Caco-2 (cell line): ENCODE results near the gene KCTD8. TPM values are rescaled to one million over a fixed set of nuclear protein-coding genes. Genes with fewer than 3 reads are reported as not detected.
A peak's percentile ranks its signal among the peaks of the same experiment; 100 is the strongest.

Source experiments
- BruUV-seq: library from RNA; stranded (reverse); fragments of 400-500 nt; replicated peaks from 2 replicates; lab custom pipeline; 2021; lab: Mats Ljungman, UMichigan
- CTCF ChIA-PET: fragments of 300-600 bp; sonication (Branson Sonifier 250); formaldehyde crosslinking; loops from one replicate; lab custom pipeline; 2022; ENCODE audit warnings: antibody characterized with exemption; lab: Charles Lee
- POLR2A ChIA-PET: fragments of 300-600 bp; sonication (Branson Sonifier 250); formaldehyde crosslinking; loops from one replicate; lab custom pipeline; 2022; ENCODE audit warnings: antibody characterized with exemption; lab: Charles Lee
- DNase-seq, 2 experiments: peaks; one replicate each; pipeline versions ENCODE4 v3.0.0 to v3.0.0-alpha.2; 2020 to 2022
- H3K27me3 ChIP-seq: replicated peaks from 2 replicates; pipeline ENCODE4 v1.6.0; 2011; ENCODE audit warnings: low read length; ENCODE audit not compliant: control insufficient read depth, insufficient read depth
- H3K36me3 ChIP-seq: 2 replicates; pipeline ENCODE4 v1.5.1; 2011; ENCODE audit warnings: low read length; ENCODE audit not compliant: control insufficient read depth, insufficient read depth
- H3K4me1 ChIP-seq: fragments of 250-450 bp; sonication (Bioruptor Pico); 2 replicates; pipeline ENCODE4 v1.5.1; 2020; ENCODE audit warnings: mild to moderate bottlenecking
- H3K4me3 ChIP-seq: 2 replicates; pipeline ENCODE4 v1.5.1; 2011; ENCODE audit warnings: low read depth, mild to moderate bottlenecking, control low read depth, low read length
- H3K9me3 ChIP-seq: fragments of 250-450 bp; sonication (Bioruptor Pico); 2 replicates; pipeline ENCODE4 v1.5.1; 2020; ENCODE audit warnings: mild to moderate bottlenecking, moderate library complexity
- H3K27ac Mint-ChIP-seq: one replicate; pipeline ENCODE4 v1.8.0; 2022; ENCODE audit warnings: mixed read lengths; ENCODE audit not compliant: unreplicated experiment
- H3K27me3 Mint-ChIP-seq: one replicate; pipeline ENCODE4 v1.8.0; 2022; ENCODE audit warnings: mixed read lengths; ENCODE audit not compliant: insufficient read depth, unreplicated experiment
- H3K36me3 Mint-ChIP-seq: one replicate; pipeline ENCODE4 v1.8.0; 2022; ENCODE audit warnings: mild to moderate bottlenecking, mixed read lengths; ENCODE audit not compliant: insufficient read depth, unreplicated experiment
- H3K4me1 Mint-ChIP-seq: one replicate; pipeline ENCODE4 v1.8.0; 2022; ENCODE audit warnings: low read depth, mixed read lengths; ENCODE audit not compliant: unreplicated experiment
- H3K4me3 Mint-ChIP-seq: one replicate; pipeline ENCODE4 v1.8.0; 2022; ENCODE audit warnings: mild to moderate bottlenecking, moderate library complexity, mixed read lengths; ENCODE audit not compliant: unreplicated experiment
- H3K9me3 Mint-ChIP-seq: one replicate; pipeline ENCODE4 v1.8.0; 2022; ENCODE audit warnings: mixed read lengths; ENCODE audit not compliant: unreplicated experiment
- CTCF ChIP-seq, 2 experiments: fragments of 200-600 bp in 1 of 2; IDR thresholded peaks; 1 replicate in 1 of 2; 2 replicates in 1 of 2; pipeline versions ENCODE4 v1.5.1 to v1.8.0; 2011 to 2022; ENCODE audit warnings: antibody characterized with exemption in 1 of 2, control low read depth in 1 of 2, inconsistent platforms in 1 of 2, low read depth in 1 of 2, low read length in 1 of 2, mild to moderate bottlenecking in 1 of 2, moderate library complexity in 1 of 2; ENCODE audit not compliant: insufficient read depth in 1 of 2, severe bottlenecking in 1 of 2, unreplicated experiment in 1 of 2
- intact Hi-C: fragments of 100-400 bp; cut with micrococcal nuclease; formaldehyde crosslinking; loops from one replicate; pipeline ENCODE4 v1.10.0; 2022; ENCODE audit not compliant: unreplicated experiment
- total RNA-seq: library from RNA; stranded (reverse); gene quantifications from 2 replicates; pipeline ENCODE4 v1.2.3, GENCODE V29; 2022

The KCTD8 gene
- total RNA-seq, 1 experiment from 2014 or later = not detected

DNA sequence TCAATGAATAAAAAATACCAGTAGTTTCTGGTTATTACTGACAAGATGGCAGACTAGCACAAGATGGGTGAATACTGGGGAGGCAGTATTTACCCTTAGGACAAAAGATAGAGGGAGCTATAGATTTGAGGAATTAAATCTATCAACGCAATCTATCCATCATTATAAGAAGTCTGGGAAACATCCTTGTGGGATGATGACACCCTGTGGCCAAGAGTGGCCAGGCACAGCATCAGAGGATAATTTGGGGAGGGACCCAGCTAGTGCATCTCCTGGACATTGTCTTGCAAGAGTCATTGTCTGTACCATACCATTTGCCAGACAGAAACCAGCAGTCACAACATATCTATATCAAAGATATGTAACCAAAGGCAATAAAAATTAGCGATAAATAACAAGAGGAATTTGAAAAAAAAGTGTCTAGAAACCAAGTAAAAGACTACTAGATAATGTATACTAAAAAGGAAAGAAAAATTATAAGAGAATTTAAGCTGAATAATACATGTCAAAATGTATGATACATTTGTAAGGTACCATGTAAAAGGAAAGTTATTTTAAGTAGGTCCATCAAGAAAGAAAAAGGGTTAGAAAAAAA lies 22.9 kb downstream of the KCTD8 start:
- Mint-ChIP-seq H3K36me3 (no peaks in the 10 kb centered on the region), H3K27ac (no peak overlapping the region), H3K4me3 (no peak overlapping the region), H3K4me1 (no peaks in the 10 kb centered on the region), H3K27me3 (peaks cover 2% of the 10 kb centered on the region), H3K9me3 (no peaks in the 10 kb centered on the region)
- Histone ChIP-seq H3K9me3 (no peaks in the 10 kb centered on the region), H3K36me3 (no peaks in the 10 kb centered on the region), H3K4me3 (no peak overlapping the region), H3K4me1 (no peaks in the 10 kb centered on the region), H3K27me3 (no peaks in the 10 kb centered on the region)
- no TSS peak for BruUV-seq
- ChIA-PET POLR2A (no interaction called here), CTCF (interaction anchor here (0.6 kb wide), 1 partner anchor 966 kb away, joined by 3 read pairs; no protein-coding TSS in a partner anchor)
- intact Hi-C loops = loop anchor here (1.0 to 2.0 kb wide), 5 partner anchors 169 to 1431 kb away; no protein-coding TSS in a partner anchor
- peak; percentile 42 to 57 for TF ChIP-seq CTCF (IDR thresholded peaks at IDR 0.05; ENCODE audit: insufficient read depth in 1 of 2, low read depth in 1 of 2, low read length in 1 of 2, severe bottlenecking in 1 of 2, unreplicated experiment in 1 of 2)
- peak; percentile 25 to 47 for DNase-seq

GRCh38 chr4:44422912-44423311 lies 25.7 kb downstream of the KCTD8 start:
- no peaks in the 10 kb centered on the region for H3K4me1 Mint-ChIP-seq
- no peak overlapping the region for H3K4me3 ChIP-seq
- H3K27me3 Mint-ChIP-seq = no peaks in the 10 kb centered on the region
- H3K4me1 ChIP-seq = no peaks in the 10 kb centered on the region
- H3K27ac Mint-ChIP-seq = no peak overlapping the region
- no TSS peak for BruUV-seq
- H3K36me3 Mint-ChIP-seq = no peaks in the 10 kb centered on the region
- TF ChIP-seq CTCF (IDR thresholded peaks at IDR 0.05; ENCODE audit: insufficient read depth in 1 of 2, low read depth in 1 of 2, low read length in 1 of 2, severe bottlenecking in 1 of 2, unreplicated experiment in 1 of 2) = no peak
- DNase-seq = no peak
- H3K9me3 ChIP-seq = no peaks in the 10 kb centered on the region
- intact Hi-C loops = no loop called here
- CTCF ChIA-PET = no interaction called here
- H3K36me3 ChIP-seq = no peaks in the 10 kb centered on the region
- POLR2A ChIA-PET = no interaction called here
- H3K27me3 ChIP-seq = no peaks in the 10 kb centered on the region
- no peak overlapping the region for H3K4me3 Mint-ChIP-seq
- no peaks in the 10 kb centered on the region for H3K9me3 Mint-ChIP-seq

- intact Hi-C loops = no loop called here
- H3K27me3 ChIP-seq = no peaks in the 10 kb centered on the region
- CTCF ChIA-PET = no interaction called here
- POLR2A ChIA-PET = no interaction called here
- no peaks in the 10 kb centered on the region for H3K36me3 Mint-ChIP-seq
- no peaks in the 10 kb centered on the region for H3K36me3 ChIP-seq
- DNase-seq = no peak
- no peak overlapping the region for H3K27ac Mint-ChIP-seq
- H3K9me3 ChIP-seq = no peaks in the 10 kb centered on the region
- no peaks in the 10 kb centered on the region for H3K4me1 ChIP-seq
- peaks cover under 1% of the 10 kb centered on the region for H3K4me1 Mint-ChIP-seq
- no peaks in the 10 kb centered on the region for H3K9me3 Mint-ChIP-seq
- H3K4me3 ChIP-seq = no peak overlapping the region
- no peak for TF ChIP-seq CTCF (IDR thresholded peaks at IDR 0.05; ENCODE audit: insufficient read depth in 1 of 2, low read depth in 1 of 2, low read length in 1 of 2, severe bottlenecking in 1 of 2, unreplicated experiment in 1 of 2)
- no peaks in the 10 kb centered on the region for H3K27me3 Mint-ChIP-seq
- BruUV-seq = no TSS peak
- no peak overlapping the region for H3K4me3 Mint-ChIP-seq
Observed at GRCh38 chr4:44421330-44422065, 27.1 kb downstream of the KCTD8 start.
